OCI-LY7 (cell line): ENCODE data around the gene AXIN2. TPM values are rescaled to one million over a fixed set of nuclear protein-coding genes. Genes with fewer than 3 reads are reported as not detected.

ENCODE experiments used
- BruUV-seq: library from RNA; stranded (reverse); fragments of 400-500 nt; replicated peaks from 2 replicates; lab custom pipeline; 2021; lab: Mats Ljungman, UMichigan
- CTCF ChIA-PET: fragments of 300-600 bp; sonication (Branson Sonifier 250); formaldehyde crosslinking; loops from one replicate; lab custom pipeline; 2022; ENCODE audit warnings: antibody characterized with exemption; ENCODE audit not compliant: unreplicated experiment; lab: Charles Lee
- POLR2A ChIA-PET: fragments of 300-600 bp; sonication (Branson Sonifier 250); formaldehyde crosslinking; loops from one replicate; lab custom pipeline; 2022; ENCODE audit warnings: antibody characterized with exemption; lab: Charles Lee
- DNase-seq: peaks from one replicate; pipeline ENCODE4 v3.0.0-alpha.2; 2015; ENCODE audit warnings: low spot score
- H2AFZ ChIP-seq: fragments of 200-600 bp; sonication (generic), shearing (Covaris generic); 2 replicates; pipeline ENCODE4 v1.6.1; 2014; ENCODE audit warnings: mild to moderate bottlenecking, antibody characterized with exemption, low read length, moderate library complexity
- H3K27ac ChIP-seq: fragments of 200-600 bp; sonication (generic); 2 replicates; pipeline ENCODE4 v1.5.1; 2014; ENCODE audit warnings: mixed run types, low read depth, mild to moderate bottlenecking, moderate library complexity, low read length, inconsistent platforms; ENCODE audit not compliant: poor library complexity, severe bottlenecking
- H3K36me3 ChIP-seq: fragments of 200-600 bp; sonication (generic); 2 replicates; pipeline ENCODE4 v1.6.1; 2014; ENCODE audit warnings: mild to moderate bottlenecking, antibody characterized with exemption, low read length, moderate library complexity, mixed read lengths; ENCODE audit not compliant: insufficient read depth
- H3K4me1 ChIP-seq: fragments of 200-600 bp; sonication (generic); 2 replicates; pipeline ENCODE4 v1.5.1; 2014; ENCODE audit warnings: mild to moderate bottlenecking, low read length; ENCODE audit not compliant: insufficient read depth, poor library complexity, severe bottlenecking
- H3K4me2 ChIP-seq: fragments of 200-600 bp; sonication (generic); 2 replicates; pipeline ENCODE4 v1.6.1; 2014; ENCODE audit warnings: mild to moderate bottlenecking, low read length
- H3K4me3 ChIP-seq: fragments of 200-600 bp; sonication (generic); 2 replicates; pipeline ENCODE4 v1.5.1; 2014; ENCODE audit warnings: mild to moderate bottlenecking, low read depth, low read length; ENCODE audit not compliant: poor library complexity, severe bottlenecking
- H3K79me2 ChIP-seq: fragments of 200-600 bp; sonication (generic); 2 replicates; pipeline ENCODE4 v1.6.1; 2016; ENCODE audit warnings: low read depth, mild to moderate bottlenecking, low read length, moderate library complexity, mixed read lengths; ENCODE audit not compliant: insufficient read depth
- H3K9me2 ChIP-seq: fragments of 200-600 bp; sonication (generic); 2 replicates; pipeline ENCODE4 v1.6.1; 2016; ENCODE audit warnings: mild to moderate bottlenecking, low read length, mixed read lengths; ENCODE audit not compliant: insufficient read depth
- H3K9me3 ChIP-seq: fragments of 200-600 bp; sonication (generic); 2 replicates; pipeline ENCODE4 v1.6.1; 2014; ENCODE audit warnings: mild to moderate bottlenecking, mixed run types, low read length, mixed read lengths
- H4K20me1 ChIP-seq: fragments of 200-600 bp; sonication (generic); 2 replicates; pipeline ENCODE4 v1.6.1; 2014; ENCODE audit warnings: mild to moderate bottlenecking, antibody characterized with exemption, low read length, moderate library complexity, mixed read lengths; ENCODE audit not compliant: insufficient read depth
- EZH2phosphoT487 ChIP-seq: fragments of 200-600 bp; sonication (generic); IDR thresholded peaks from 2 replicates; pipeline ENCODE4 v1.6.1; 2018; ENCODE audit warnings: low read depth, borderline replicate concordance, mild to moderate bottlenecking, mixed run types, antibody characterized with exemption, low read length, moderate library complexity, mixed read lengths
- intact Hi-C: fragments of 100-400 bp; cut with micrococcal nuclease; formaldehyde crosslinking; loops from one replicate; pipeline ENCODE4 v1.10.0; 2022; ENCODE audit not compliant: unreplicated experiment
- total RNA-seq, 2 experiments: library from RNA; depleted of rRNA in 1 of 2; stranded (reverse); fragments of >200 nt in 1 of 2; shearing (Covaris generic) in 1 of 2; gene quantifications; 2 replicates each; pipeline ENCODE4 v1.2.3, GENCODE V29; 2014 to 2022
- TF ChIP-seq, protein P1 (sequence below): fragments of 200-600 bp; sonication (generic); conservative IDR thresholded peaks from 2 replicates; pipeline ENCODE4 v1.5.1; 2014; ENCODE audit warnings: mild to moderate bottlenecking, antibody characterized with exemption, low read length, moderate library complexity, mixed read lengths

AXIN2 gene
- total RNA-seq, 2 experiments from 2014 or later = 8.5 TPM

- DNase-seq = no peak
- BruUV-seq = no TSS peak
- Histone ChIP-seq H3K9me2 (no peaks in the 10 kb centered on the region), H3K4me1 (peaks cover 19% of the 10 kb centered on the region), H3K4me3 (no peak overlapping the region), H3K79me2 (no peaks in the 10 kb centered on the region), H3K9me3 (no peaks in the 10 kb centered on the region), H2AFZ (no peak overlapping the region), H3K4me2 (no peak overlapping the region), H3K36me3 (no peaks in the 10 kb centered on the region), H3K27ac (no peak overlapping the region), H4K20me1 (no peaks in the 10 kb centered on the region)
- ChIA-PET CTCF (no interaction called here), POLR2A (no interaction called here)
- TF ChIP-seq, protein P1, sequence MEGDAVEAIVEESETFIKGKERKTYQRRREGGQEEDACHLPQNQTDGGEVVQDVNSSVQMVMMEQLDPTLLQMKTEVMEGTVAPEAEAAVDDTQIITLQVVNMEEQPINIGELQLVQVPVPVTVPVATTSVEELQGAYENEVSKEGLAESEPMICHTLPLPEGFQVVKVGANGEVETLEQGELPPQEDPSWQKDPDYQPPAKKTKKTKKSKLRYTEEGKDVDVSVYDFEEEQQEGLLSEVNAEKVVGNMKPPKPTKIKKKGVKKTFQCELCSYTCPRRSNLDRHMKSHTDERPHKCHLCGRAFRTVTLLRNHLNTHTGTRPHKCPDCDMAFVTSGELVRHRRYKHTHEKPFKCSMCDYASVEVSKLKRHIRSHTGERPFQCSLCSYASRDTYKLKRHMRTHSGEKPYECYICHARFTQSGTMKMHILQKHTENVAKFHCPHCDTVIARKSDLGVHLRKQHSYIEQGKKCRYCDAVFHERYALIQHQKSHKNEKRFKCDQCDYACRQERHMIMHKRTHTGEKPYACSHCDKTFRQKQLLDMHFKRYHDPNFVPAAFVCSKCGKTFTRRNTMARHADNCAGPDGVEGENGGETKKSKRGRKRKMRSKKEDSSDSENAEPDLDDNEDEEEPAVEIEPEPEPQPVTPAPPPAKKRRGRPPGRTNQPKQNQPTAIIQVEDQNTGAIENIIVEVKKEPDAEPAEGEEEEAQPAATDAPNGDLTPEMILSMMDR = no peak
- TF ChIP-seq EZH2phosphoT487 = no peak
- intact Hi-C loops = no loop called here
Measured at GRCh38 chr17:65565559-65565958, 4.1 kb upstream of the AXIN2 start.

- DNase-seq = no peak
- Histone ChIP-seq H3K9me2 (no peaks in the 10 kb centered on the region), H3K9me3 (no peaks in the 10 kb centered on the region), H3K4me2 (no peak overlapping the region), H3K36me3 (no peaks in the 10 kb centered on the region), H2AFZ (no peak overlapping the region), H3K79me2 (peaks cover under 1% of the 10 kb centered on the region; the same call in 1 of the 2 replicates), H3K4me3 (no peak overlapping the region), H3K4me1 (peaks cover 19% of the 10 kb centered on the region), H3K27ac (no peak overlapping the region), H4K20me1 (no peaks in the 10 kb centered on the region)
- BruUV-seq = no TSS peak
- ChIA-PET POLR2A (no interaction called here), CTCF (interaction anchor here (0.6 kb wide), 1 partner anchor 333 kb away, joined by 3 read pairs; no protein-coding TSS in a partner anchor)
- TF ChIP-seq, protein P1 = no peak
- no peak for TF ChIP-seq EZH2phosphoT487
- intact Hi-C loops = no loop called here
Measured at GRCh38 chr17:65564793-65565192, 3.3 kb upstream of the AXIN2 start.

- Histone ChIP-seq H3K9me2 (no peaks in the 10 kb centered on the region), H3K4me3 (peak overlapping the region; percentile 96), H3K4me1 (peaks cover 22% of the 10 kb centered on the region), H4K20me1 (peaks cover 5% of the 10 kb centered on the region; the same call in 1 of the 2 replicates), H3K36me3 (0 out of 2 replicates have a peak, but pooled peaks cover 7% of the 10 kb centered on the region), H3K79me2 (peaks cover 7% of the 10 kb centered on the region; the same call in 1 of the 2 replicates), H2AFZ (peak overlapping the region; percentile 98), H3K27ac (peak overlapping the region; percentile 36), H3K9me3 (no peaks in the 10 kb centered on the region), H3K4me2 (peak overlapping the region; percentile 93)
- BruUV-seq = no TSS peak
- ChIA-PET POLR2A (interaction anchor here (0.7 kb wide), 1 partner anchor 1368 kb away, joined by 3 read pairs; no protein-coding TSS in a partner anchor), CTCF (no interaction called here)
- TF ChIP-seq, protein P1 = no peak; the same call in 1 of the 2 replicates
- no peak for TF ChIP-seq EZH2phosphoT487
- intact Hi-C loops = no loop called here
- no peak for DNase-seq
Measured at GRCh38 chr17:65562206-65562531, 721 bp upstream of the AXIN2 start.
